ENCODE results near the gene ATP2C2. TPM values are rescaled to one million over a fixed set of nuclear protein-coding genes. Genes with fewer than 3 reads are reported as not detected.

The ATP2C2 gene
- total RNA-seq, 1 experiment from 2014 or later: 4.3 TPM

DNA sequence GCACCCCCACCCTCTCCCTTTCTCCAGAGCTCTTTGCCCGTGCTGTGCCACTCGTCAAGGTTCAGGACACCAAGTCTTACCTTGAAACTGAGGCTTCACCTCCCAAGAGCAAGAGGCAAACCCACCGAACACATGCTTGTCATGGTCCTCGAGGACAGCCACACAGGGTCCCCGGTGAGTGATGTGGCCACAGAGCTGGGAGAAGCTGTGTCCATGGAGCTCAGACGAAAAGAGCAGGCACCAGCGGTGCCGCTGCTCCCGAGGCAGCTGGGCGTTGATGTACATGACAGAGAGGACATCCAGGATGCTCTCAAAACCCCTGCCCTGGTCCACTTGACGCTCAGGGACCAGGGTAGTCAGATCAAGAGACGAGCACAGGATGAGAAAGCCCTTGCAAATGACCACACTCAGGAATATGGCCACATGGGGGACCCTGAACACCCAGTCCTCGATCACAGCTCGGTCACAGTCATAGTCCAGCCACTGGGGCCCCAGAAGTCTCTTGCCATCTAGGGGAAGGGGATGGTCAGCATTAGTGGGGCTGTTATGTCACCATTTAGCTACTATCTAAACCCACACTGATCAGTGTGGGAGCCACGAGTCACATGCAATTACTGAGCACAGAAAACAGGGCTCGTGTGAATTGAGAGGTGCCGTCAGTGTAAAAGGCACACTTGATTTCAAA is 118.4 kb downstream of the ATP2C2 start (continued):
- TF ChIP-seq, protein P1, sequence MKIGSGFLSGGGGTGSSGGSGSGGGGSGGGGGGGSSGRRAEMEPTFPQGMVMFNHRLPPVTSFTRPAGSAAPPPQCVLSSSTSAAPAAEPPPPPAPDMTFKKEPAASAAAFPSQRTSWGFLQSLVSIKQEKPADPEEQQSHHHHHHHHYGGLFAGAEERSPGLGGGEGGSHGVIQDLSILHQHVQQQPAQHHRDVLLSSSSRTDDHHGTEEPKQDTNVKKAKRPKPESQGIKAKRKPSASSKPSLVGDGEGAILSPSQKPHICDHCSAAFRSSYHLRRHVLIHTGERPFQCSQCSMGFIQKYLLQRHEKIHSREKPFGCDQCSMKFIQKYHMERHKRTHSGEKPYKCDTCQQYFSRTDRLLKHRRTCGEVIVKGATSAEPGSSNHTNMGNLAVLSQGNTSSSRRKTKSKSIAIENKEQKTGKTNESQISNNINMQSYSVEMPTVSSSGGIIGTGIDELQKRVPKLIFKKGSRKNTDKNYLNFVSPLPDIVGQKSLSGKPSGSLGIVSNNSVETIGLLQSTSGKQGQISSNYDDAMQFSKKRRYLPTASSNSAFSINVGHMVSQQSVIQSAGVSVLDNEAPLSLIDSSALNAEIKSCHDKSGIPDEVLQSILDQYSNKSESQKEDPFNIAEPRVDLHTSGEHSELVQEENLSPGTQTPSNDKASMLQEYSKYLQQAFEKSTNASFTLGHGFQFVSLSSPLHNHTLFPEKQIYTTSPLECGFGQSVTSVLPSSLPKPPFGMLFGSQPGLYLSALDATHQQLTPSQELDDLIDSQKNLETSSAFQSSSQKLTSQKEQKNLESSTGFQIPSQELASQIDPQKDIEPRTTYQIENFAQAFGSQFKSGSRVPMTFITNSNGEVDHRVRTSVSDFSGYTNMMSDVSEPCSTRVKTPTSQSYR (CRISPR knock-in tag; IDR thresholded peaks at IDR 0.05): no peak
- TF ChIP-seq MXD4 (CRISPR knock-in tag; IDR thresholded peaks at IDR 0.05; ENCODE audit: borderline replicate concordance) (no peak), ATF1 (CRISPR knock-in tag; IDR thresholded peaks at IDR 0.05) (no peak), ZNF121 (CRISPR knock-in tag; IDR thresholded peaks at IDR 0.05) (no peak), MLX (CRISPR knock-in tag; IDR thresholded peaks at IDR 0.05) (no peak), JAZF1 (CRISPR knock-in tag; IDR thresholded peaks at IDR 0.05) (no peak), ATF2 (CRISPR knock-in tag; IDR thresholded peaks at IDR 0.05; ENCODE audit: borderline replicate concordance, low read depth) (no peak), RORB (CRISPR knock-in tag; IDR thresholded peaks at IDR 0.05) (no peak)

- Mint-ChIP-seq H3K27me3 (ENCODE audit: low read depth) (no peaks in the 10 kb centered on the region), H3K9me3 (no peaks in the 10 kb centered on the region), H3K27ac (0 out of 2 replicates have a peak overlapping the region, but pooled peaks have one; percentile 70), H3K4me1 (no peaks in the 10 kb centered on the region), H3K4me3 (no peak overlapping the region), H3K36me3 (peaks cover 27% of the 10 kb centered on the region)
- ChIA-PET CTCF (interaction anchor here (1.5 to 2.3 kb wide), 2 partner anchors 174 to 300 kb away, joined by 3 to 6 read pairs; partner anchors contain the start of gene TAF1C), POLR2A (no interaction called here)
- ATAC-seq: no peak
- DNase-seq (ENCODE audit: low spot score): no peak
- TF ChIP-seq ZNF121 (CRISPR knock-in tag; IDR thresholded peaks at IDR 0.05) (no peak), FOXJ3 (CRISPR knock-in tag; IDR thresholded peaks at IDR 0.05; ENCODE audit: borderline replicate concordance) (no peak), CDX4 (CRISPR knock-in tag; IDR thresholded peaks at IDR 0.05; ENCODE audit: borderline replicate concordance) (no peak), CBFB (CRISPR knock-in tag; IDR thresholded peaks at IDR 0.05; ENCODE audit: low read depth) (no peak), FOXK1 (CRISPR knock-in tag; IDR thresholded peaks at IDR 0.05) (no peak), ARID4B (CRISPR knock-in tag; IDR thresholded peaks at IDR 0.05; ENCODE audit: borderline replicate concordance) (no peak), ATF6 (CRISPR knock-in tag; IDR thresholded peaks at IDR 0.05) (no peak)
- TF ChIP-seq, protein P2, sequence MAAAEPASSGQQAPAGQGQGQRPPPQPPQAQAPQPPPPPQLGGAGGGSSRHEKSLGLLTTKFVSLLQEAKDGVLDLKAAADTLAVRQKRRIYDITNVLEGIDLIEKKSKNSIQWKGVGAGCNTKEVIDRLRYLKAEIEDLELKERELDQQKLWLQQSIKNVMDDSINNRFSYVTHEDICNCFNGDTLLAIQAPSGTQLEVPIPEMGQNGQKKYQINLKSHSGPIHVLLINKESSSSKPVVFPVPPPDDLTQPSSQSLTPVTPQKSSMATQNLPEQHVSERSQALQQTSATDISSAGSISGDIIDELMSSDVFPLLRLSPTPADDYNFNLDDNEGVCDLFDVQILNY (CRISPR knock-in tag; IDR thresholded peaks at IDR 0.05): no peak
- TF ChIP-seq, protein P3, sequence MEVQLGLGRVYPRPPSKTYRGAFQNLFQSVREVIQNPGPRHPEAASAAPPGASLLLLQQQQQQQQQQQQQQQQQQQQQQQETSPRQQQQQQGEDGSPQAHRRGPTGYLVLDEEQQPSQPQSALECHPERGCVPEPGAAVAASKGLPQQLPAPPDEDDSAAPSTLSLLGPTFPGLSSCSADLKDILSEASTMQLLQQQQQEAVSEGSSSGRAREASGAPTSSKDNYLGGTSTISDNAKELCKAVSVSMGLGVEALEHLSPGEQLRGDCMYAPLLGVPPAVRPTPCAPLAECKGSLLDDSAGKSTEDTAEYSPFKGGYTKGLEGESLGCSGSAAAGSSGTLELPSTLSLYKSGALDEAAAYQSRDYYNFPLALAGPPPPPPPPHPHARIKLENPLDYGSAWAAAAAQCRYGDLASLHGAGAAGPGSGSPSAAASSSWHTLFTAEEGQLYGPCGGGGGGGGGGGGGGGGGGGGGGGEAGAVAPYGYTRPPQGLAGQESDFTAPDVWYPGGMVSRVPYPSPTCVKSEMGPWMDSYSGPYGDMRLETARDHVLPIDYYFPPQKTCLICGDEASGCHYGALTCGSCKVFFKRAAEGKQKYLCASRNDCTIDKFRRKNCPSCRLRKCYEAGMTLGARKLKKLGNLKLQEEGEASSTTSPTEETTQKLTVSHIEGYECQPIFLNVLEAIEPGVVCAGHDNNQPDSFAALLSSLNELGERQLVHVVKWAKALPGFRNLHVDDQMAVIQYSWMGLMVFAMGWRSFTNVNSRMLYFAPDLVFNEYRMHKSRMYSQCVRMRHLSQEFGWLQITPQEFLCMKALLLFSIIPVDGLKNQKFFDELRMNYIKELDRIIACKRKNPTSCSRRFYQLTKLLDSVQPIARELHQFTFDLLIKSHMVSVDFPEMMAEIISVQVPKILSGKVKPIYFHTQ (CRISPR knock-in tag; IDR thresholded peaks at IDR 0.05): no peak
- TF ChIP-seq, protein P4, sequence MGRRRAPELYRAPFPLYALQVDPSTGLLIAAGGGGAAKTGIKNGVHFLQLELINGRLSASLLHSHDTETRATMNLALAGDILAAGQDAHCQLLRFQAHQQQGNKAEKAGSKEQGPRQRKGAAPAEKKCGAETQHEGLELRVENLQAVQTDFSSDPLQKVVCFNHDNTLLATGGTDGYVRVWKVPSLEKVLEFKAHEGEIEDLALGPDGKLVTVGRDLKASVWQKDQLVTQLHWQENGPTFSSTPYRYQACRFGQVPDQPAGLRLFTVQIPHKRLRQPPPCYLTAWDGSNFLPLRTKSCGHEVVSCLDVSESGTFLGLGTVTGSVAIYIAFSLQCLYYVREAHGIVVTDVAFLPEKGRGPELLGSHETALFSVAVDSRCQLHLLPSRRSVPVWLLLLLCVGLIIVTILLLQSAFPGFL (CRISPR knock-in tag; IDR thresholded peaks at IDR 0.05; ENCODE audit: borderline replicate concordance): no peak
Measured at GRCh38 chr16:84487358-84487757, 119.0 kb downstream of the ATP2C2 start.

Data from WTC11 (cell line).